NOMO-1 treated with dmso at 0.1 percent for 144 hours (cell line): Measurements from ENCODE around the gene XIRP1.
A peak's percentile ranks its signal among the peaks of the same experiment; 100 is the strongest.

Experiments used
- DNase-seq: peaks from one replicate; lab custom pipeline; 2025; ENCODE audit not compliant: unreplicated experiment; lab: John Stamatoyannopoulos, UW

XIRP1 gene

GRCh38 chr3:39210078-39210477 lies 17.7 kb upstream of the XIRP1 start:
- DNase-seq, result no peak

DNA sequence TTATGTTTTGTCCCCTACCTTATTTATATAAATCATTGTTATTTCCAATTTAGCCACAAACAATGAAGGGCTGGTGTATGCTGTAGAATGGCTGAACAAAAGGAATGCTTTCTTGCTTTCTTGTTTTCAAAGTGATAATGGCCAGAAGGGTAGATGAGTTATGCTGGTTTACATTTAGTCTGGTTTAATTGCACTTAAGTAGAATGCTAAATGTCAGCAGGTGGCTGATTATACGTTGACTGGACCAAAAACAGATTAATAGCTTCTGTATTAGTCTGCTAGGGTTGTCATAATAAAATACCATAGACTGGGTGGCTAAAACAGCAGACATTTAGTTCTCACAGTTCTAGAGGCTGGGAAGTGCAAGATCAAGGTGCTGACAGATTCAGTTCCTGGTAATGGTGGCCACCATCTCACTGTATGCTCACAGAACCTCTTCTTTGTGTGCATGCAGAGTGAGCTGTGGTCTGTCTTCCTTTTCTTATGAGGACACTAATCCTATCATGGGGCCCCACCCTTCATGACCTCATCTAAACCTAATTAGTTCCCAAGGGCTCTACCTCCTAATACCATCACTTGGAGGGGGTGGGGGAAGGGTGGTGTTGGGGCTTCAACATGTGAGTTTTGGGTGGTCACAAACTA lies 17.1 kb upstream of the XIRP1 start:
- DNase-seq, result no peak

- peak; percentile 20 for DNase-seq
Observed at GRCh38 chr3:39208463-39209055, 16.2 kb upstream of the XIRP1 start.

- DNase-seq, result no peak
Observed at GRCh38 chr3:39207361-39208186, 15.2 kb upstream of the XIRP1 start.

- DNase-seq, result no peak
Observed at GRCh38 chr3:39205919-39206516, 13.6 kb upstream of the XIRP1 start.

GRCh38 chr3:39205131-39205530 lies 12.7 kb upstream of the XIRP1 start:
- no peak for DNase-seq

- no peak for DNase-seq
Observed at GRCh38 chr3:39203860-39204259, 11.5 kb upstream of the XIRP1 start.

- DNase-seq, result no peak
Observed at GRCh38 chr3:39203402-39203801, 11.0 kb upstream of the XIRP1 start.

GRCh38 chr3:39202094-39202493 lies 9.7 kb upstream of the XIRP1 start:
- DNase-seq, result no peak

- no peak for DNase-seq
Observed at GRCh38 chr3:39196671-39197356, 4.4 kb upstream of the XIRP1 start.

DNA sequence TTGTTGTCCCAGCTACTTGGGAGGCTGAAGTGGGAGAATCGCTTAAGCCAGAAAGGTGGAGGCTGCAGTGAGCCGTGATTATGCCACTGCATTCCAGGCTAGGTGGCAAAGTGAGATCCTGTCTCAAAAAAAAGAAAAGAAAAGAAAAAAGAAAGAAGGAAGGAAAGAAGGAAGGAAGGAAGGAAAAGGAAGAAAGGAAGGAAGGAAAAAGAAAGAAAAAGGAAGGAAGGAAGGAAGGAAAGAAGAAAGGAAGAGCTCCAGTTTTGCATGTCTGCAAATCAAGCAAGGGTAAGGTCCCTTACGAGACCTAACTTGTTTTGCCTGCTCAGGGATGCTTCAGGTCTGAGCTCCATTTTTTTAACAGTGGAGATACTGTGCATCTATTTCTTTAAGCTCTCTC lies 3.6 kb upstream of the XIRP1 start:
- no peak for DNase-seq

- no peak for DNase-seq
Observed at GRCh38 chr3:39193391-39193790, 996 bp upstream of the XIRP1 start.

DNA sequence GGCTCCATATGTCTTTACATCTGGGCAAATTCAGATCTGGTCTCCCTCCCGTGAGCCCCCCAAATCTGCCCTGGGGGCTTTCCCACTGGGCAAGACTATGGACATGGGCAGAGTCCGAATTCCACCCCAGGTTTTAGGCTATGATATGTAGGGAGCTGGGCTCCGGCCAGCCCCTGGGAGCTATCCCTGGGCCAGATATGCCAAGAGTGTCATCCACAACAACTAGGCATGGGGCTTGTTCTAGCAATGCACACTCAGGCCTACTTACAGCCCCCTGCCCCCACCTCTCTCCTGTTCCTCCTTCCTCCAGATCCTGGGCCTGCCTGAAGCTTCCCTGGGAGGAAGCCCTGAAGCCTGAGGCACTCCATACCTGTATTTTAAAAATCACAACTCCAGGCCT lies 622 bp downstream of the XIRP1 start:
- DNase-seq, result no peak

DNA sequence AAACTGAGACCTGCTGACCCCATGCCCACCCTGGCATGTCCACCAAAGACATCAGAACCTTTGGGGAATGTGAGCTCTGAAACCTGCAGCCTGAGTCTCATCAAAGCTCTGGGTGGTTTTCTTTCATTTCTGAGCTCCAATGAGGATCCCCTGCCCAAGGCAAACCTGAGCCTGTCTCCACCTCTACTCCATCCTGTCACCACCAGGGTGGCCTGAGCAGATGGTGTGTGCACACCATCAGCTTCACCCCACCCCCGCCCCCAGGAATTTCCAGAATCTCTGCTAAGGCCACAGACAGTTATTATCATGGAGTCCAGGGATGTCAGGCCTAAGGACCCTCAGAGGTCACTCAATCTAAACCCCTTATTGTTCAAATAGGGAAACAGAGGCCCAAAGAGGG lies 1.3 kb downstream of the XIRP1 start:
- DNase-seq, result no peak

GRCh38 chr3:39190281-39191025 lies 1.9 kb downstream of the XIRP1 start:
- DNase-seq, result no peak

DNA sequence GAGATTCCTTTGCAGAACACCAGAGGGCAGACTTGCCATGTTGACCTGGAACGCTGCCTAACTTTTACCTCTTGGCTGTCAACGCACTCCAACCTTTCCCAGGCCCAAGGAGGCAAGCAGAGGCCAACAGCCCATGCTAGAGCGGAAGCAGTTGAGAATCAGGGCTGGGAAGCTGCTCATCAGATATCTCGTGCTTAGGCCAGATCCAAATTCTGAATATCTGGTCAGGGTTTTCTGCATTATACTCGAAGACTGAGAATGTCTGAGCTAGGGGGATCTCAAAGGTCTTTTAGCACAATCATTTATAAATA lies 2.5 kb downstream of the XIRP1 start:
- peak; percentile 71 for DNase-seq

GRCh38 chr3:39189150-39189958 lies 3.0 kb downstream of the XIRP1 start:
- no peak for DNase-seq

GRCh38 chr3:39188271-39189149 lies 3.9 kb downstream of the XIRP1 start:
- no peak for DNase-seq
